Stimulated activated CD4-positive, alpha-beta T cell treated with anti-CD3 and anti-CD28 coated beads, Interleukin-15, amount 100 ng/mL, for 24 hours (primary cell): ENCODE results near the gene SLX4IP.

Experiments used
- DNase-seq: peaks from one replicate; pipeline ENCODE4 v3.0.0-alpha.2; 2020

SLX4IP gene

GRCh38 chr20:10467681-10468339, 32.7 kb downstream of the SLX4IP start:
- no peak for DNase-seq

DNA sequence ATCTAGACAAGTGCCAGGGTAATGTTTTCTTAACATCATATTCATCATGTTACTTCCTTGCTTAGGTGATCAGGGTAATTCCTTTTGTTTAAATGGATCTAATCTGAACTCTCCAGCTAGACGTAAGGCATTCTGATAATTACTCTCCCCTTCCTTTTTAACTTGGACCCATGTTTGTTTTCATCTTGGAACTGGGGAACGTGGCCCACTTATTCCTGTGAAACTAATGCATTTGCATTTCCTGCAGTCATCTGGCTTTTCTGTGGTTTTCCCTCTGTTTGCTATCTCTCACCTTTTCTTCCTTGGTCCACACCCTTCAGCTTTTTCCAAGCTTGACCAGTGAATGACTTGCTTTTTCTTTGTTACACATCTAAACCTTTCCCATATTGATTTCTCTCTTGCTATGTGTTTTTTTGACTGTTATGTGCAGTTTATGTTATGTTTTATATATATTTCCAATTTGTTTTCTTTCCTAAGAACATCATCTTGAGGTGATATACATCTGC, 33.3 kb downstream of the SLX4IP start:
- no peak for DNase-seq

- no peak for DNase-seq
Measured at GRCh38 chr20:10469056-10469455, 34.0 kb downstream of the SLX4IP start.

GRCh38 chr20:10469599-10469998, 34.5 kb downstream of the SLX4IP start:
- DNase-seq, result no peak

DNA sequence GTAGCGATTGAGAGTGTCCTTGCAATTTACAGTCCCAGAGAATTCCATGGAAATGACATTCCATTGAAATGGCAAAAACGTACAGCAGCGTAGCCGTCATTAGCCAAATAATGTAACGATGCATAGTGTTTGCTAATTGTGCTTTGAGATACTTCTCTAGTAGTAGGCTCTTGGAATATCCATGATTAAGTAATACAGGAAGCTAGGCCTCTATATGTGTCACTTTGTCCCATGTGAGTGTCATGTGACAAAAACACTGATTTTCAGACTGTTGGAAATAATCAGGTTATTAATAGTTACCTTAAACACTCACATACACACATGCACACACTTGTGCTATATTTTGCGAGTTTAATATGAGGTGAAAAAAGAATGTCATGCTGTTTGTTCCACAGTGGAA, 35.2 kb downstream of the SLX4IP start:
- no peak for DNase-seq

DNA sequence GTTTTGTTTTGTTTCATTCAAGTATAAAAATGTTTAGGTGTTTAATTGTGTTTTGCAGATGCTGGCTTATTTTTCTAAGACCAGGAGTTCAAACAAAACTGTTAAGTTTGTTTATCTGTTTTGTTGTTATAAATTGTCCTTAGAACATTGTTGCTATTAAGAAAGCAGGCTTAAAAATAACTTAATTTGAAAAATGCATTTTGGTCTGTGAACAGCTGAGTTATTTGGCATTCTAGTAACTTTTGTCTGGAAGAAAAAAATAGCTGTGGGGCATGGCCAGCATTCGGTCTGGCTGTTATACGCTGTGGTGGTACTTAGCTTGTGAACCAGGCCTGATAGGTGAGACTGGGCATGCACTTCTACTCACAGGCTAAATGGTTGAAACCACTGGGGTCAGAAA, 37.8 kb downstream of the SLX4IP start:
- DNase-seq, result no peak

DNA sequence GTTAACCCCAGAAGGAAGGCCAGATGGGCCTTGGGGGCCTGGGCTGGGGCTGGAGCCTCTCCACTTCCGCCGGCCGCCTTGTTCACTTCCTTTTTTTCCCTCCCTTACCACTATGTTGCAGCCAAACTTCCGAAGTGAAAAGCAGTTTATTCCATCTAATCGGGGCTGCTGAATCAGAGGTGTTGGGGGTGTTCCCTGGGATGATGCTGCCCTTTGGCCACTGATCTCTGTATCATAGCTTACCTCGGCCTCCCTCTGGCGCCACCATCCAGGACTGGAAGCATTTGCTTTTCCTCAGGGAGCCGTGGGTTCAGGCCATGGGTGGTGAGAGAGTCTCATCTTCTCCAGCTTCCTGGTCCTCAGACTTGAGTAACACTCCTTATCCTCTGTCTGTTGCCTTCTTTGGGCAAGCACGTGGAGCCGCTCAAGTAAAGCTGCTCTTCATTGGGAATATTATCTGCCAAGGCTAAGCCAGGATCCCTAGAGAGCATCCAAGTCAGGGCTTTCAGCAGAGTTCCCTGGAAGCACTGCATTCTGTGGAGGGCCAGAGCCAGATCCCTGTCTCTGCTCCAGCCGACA, 39.6 kb downstream of the SLX4IP start:
- DNase-seq, result no peak

DNA sequence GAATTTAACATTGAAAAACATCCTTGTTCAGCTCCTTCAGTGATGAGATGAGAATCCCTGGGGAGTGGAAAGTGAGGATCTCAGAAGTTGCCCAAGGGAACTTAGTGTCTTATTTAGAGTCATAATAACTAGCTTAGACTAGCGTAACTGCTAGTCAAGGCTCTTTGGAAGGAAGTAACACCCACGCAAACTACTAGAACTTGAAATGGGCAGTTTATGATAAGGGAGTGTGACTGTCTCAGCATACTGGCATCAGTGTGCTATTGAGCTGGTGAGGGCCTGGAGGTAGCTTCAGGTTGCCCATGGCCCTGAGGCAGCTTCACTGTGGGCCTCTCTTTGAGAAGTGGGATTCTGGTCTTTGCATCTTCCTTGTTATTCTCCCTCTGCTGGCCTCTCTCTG, 40.1 kb downstream of the SLX4IP start:
- DNase-seq, result no peak

GRCh38 chr20:10476319-10476724, 41.2 kb downstream of the SLX4IP start:
- DNase-seq, result no peak

- DNase-seq, result no peak
Measured at GRCh38 chr20:10478205-10478604, 43.1 kb downstream of the SLX4IP start.

- no peak for DNase-seq
Measured at GRCh38 chr20:10478930-10479329, 43.8 kb downstream of the SLX4IP start.

DNA sequence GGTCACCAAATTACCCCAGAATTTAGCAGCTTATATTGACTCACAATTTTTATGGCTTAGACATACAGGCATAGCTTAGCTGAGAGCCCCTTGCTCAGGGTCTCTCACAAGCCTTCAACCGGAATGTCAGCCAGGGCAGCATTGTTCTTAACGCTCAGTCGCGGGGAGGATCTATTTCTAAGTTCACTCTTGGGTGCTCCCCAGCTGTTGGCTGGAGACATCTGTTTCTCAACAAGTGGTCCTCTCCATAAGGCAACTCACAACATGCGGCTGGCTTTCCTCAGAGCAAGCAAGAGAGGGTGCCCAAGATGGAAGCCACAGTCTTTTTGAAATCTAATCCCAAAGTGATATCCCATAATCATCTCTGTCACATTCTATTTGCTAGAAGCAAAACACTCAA, 46.6 kb downstream of the SLX4IP start:
- no peak for DNase-seq

DNA sequence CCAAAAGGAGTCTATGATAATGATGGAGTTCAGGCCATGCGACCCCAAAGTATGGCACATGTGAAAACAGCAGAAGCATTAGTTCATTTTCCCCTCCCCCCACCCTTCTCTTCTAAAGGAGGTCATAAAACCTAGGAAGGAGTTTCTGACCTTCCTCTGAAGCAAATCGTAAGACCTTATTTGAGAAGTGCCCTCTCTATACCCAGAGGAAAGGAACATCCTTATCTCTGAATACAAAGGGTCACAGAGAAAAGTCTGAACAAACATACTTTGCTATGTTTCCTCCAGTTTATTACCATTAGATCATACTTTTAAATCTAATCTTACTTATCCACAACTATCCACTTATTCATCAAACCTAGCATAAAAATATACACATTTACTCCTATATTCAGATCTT, 48.6 kb downstream of the SLX4IP start:
- DNase-seq, result no peak

GRCh38 chr20:10487142-10488136, 52.3 kb downstream of the SLX4IP start:
- no peak for DNase-seq

DNA sequence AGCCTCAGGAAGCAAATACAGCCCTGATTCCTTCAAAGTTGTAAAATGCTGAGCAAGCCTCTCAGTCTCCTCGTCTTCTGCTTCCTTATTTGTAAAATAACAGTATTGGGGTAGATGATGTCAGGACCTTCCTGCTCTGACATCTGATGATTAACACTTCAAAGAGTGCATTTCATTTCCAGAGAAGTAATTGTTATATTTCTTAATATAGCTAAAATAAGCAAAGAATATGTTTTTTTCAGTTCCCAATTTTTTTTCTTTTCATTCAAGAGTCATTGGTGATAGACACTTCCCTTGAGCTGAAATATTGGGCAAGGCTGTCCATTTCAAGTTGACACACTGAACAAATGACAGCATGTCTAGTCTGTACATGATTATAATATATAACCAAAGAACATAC, 53.4 kb downstream of the SLX4IP start:
- no peak for DNase-seq

DNA sequence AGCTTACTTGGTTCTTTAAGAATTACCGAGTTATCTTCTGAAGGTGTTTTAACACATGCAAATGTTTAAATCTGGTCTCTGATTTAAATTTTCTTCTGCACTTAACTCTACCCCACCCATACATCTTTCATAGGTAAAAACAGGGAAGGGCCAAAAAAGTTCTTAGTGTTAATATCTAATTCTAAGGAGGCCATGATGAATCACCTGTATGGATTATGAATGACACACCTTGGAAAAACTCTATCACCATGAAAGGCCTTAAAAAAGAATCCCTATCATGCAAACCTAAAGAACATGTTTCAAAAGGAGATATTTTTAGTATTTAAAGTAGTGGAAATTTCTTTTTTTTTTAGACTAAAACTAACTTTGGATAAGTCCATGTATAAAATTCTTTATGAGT, 54.7 kb downstream of the SLX4IP start:
- no peak for DNase-seq

DNA sequence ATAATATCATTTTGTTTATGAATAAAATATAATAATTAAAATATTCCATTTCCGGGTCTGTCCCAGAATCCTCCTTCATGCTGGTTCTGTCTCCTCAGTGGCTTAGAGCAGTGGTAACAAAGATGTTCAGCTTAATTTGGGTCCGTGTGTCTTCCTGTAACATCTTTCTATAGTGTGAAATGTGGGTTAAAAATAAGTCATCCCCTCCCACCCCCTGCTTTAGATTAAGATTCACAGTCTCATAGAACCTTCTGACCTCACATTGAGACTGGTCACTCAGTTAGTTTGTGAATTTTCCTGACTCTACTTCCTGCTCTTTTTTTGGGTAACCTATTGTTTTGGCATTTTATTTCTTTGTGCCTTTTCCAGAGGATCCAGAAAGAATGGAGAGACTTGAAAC, 55.2 kb downstream of the SLX4IP start:
- no peak for DNase-seq

- no peak for DNase-seq
Measured at GRCh38 chr20:10490706-10491105, 55.6 kb downstream of the SLX4IP start.

DNA sequence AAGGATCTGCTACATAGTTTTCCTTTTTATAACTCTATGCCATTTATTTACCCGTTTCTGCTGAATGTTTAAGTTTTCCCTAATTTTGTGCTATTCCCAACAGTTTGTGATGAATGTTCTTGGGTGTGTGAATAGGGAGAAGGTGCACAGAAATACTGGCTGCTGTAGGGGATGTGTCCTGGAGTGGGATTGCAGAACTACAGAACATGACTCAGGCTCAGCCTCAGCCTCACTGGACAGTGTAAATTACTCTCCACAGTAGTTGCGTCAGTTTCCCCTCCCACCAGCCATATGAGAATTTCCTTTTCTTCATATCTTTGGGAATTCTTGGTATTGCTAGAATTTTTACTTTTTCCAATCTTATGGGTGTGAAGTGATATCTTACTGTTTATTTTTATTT, 57.0 kb downstream of the SLX4IP start:
- no peak for DNase-seq

GRCh38 chr20:10492844-10493243, 57.7 kb downstream of the SLX4IP start:
- no peak for DNase-seq

GRCh38 chr20:10495173-10495572, 60.1 kb downstream of the SLX4IP start:
- no peak for DNase-seq

DNA sequence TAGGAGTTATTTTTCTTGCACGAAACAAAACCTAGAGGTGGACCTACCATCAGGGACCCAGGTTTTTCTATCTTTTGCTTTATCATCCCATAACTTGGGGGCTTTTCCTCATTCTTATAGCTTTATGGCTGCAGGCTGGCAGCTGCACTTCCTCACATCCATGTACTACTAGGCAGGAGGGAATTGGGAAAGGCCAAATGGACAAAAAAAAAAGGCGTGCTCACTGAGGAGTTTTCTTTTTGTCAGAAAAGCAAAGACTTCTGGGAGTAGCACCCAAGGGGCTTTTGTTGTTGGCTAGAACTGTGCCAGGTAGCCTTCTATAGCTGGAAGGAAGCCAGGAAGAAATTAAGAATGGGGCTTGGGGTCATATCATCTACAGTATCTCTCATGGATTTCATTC, 61.4 kb downstream of the SLX4IP start:
- no peak for DNase-seq

- DNase-seq, result no peak
Measured at GRCh38 chr20:10497283-10497682, 62.2 kb downstream of the SLX4IP start.

- no peak for DNase-seq
Measured at GRCh38 chr20:10497791-10498190, 62.7 kb downstream of the SLX4IP start.
